ENCODE measurements around the gene CZIB. TPM values are rescaled to one million over a fixed set of nuclear protein-coding genes. Genes with fewer than 3 reads are reported as not detected.

Gene CZIB
- total and polyA plus RNA-seq, 9 donors = 48.4 to 108 (median 69.7) TPM

GRCh38 chr1:53214376-53214940 is 6.0 kb downstream of the CZIB start:
- Histone ChIP-seq H3K4me3 (no peak overlapping the region), H3K4me1 (ENCODE audit: insufficient read depth) (no peaks in the 10 kb centered on the region), H3K9me3 (no peaks in the 10 kb centered on the region), H3K36me3 (no peaks in the 10 kb centered on the region), H3K27me3 (no peaks in the 10 kb centered on the region), H3K27ac (no peak overlapping the region)
- no peak for DNase-seq
- TF ChIP-seq POLR2A (IDR thresholded peaks at IDR 0.05) (no peak), EP300 (IDR thresholded peaks at IDR 0.05) (no peak), CTCF (IDR thresholded peaks at IDR 0.05) (no peak)
- WGBS, 3 donors = 77 to 81% (median 81%) methylated on average over 5 of the region's 5 CpGs
- intact Hi-C loops (cut with DNase I) = no loop called here

GRCh38 chr1:53210954-53211353 is 9.5 kb downstream of the CZIB start:
- Histone ChIP-seq H3K27me3 (no peaks in the 10 kb centered on the region), H3K4me3 (no peak overlapping the region), H3K4me1 (ENCODE audit: insufficient read depth) (no peaks in the 10 kb centered on the region), H3K9me3 (no peaks in the 10 kb centered on the region), H3K27ac (no peak overlapping the region), H3K36me3 (peaks cover 2% of the 10 kb centered on the region)
- no peak for TF ChIP-seq EP300 (IDR thresholded peaks at IDR 0.05)
- no peak for TF ChIP-seq CTCF (IDR thresholded peaks at IDR 0.05)
- 89 to 97% (median 95%) methylated on average over 11 of the region's 11 CpGs for WGBS, 3 donors
- no peak for DNase-seq
- intact Hi-C loops (cut with DNase I) = no loop called here

GRCh38 chr1:53210352-53210751 is 10.1 kb downstream of the CZIB start:
- no peak for DNase-seq
- H3K9me3 ChIP-seq = no peaks in the 10 kb centered on the region
- intact Hi-C loops (cut with DNase I) = no loop called here

DNA sequence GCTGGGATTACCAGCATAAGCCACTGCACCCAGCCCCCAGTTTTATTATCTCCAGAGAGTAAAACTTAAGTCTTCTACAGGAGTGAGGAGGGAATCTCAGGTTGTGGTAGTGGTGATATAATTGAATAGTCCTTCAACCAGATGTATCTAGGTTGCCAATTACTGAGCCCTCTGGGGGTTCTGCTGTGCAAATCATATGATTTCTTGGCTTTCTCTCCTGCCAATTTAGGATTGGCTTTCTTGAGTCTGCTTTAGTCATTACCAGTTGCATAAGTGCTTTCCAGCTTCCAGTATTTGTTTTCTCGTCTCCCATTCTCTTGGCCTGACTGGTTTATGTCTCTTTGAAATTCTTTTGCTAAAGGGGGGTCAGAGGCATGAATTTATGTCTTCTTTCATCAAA is 12.7 kb downstream of the CZIB start:
- TF ChIP-seq POLR2A (IDR thresholded peaks at IDR 0.05) (no peak), EP300 (IDR thresholded peaks at IDR 0.05) (no peak), CTCF (IDR thresholded peaks at IDR 0.05) (no peak)
- DNase-seq = no peak
- peaks cover 2% of the 10 kb centered on the region for H3K36me3 ChIP-seq
- H3K4me1 ChIP-seq (ENCODE audit: insufficient read depth) = no peaks in the 10 kb centered on the region
- H3K27me3 ChIP-seq = no peaks in the 10 kb centered on the region
- 82 to 95% (median 83%) methylated on average over 1 of the region's 1 CpG for WGBS, 3 donors
- no peak overlapping the region for H3K4me3 ChIP-seq
- H3K27ac ChIP-seq = no peak overlapping the region
- intact Hi-C loops (cut with DNase I) = no loop called here
- no peaks in the 10 kb centered on the region for H3K9me3 ChIP-seq

More at GRCh38 chr1:53210352-53210751, 10.1 kb downstream of the CZIB start:
- 84 to 88% (median 88%) methylated on average over 7 of the region's 7 CpGs for WGBS, 3 donors
- H3K36me3 ChIP-seq = peaks cover 2% of the 10 kb centered on the region
- no peak for TF ChIP-seq CTCF (IDR thresholded peaks at IDR 0.05)
- no peak for TF ChIP-seq EP300 (IDR thresholded peaks at IDR 0.05)
- TF ChIP-seq POLR2A (IDR thresholded peaks at IDR 0.05) = no peak
- no peaks in the 10 kb centered on the region for H3K4me1 ChIP-seq (ENCODE audit: insufficient read depth)
- H3K27ac ChIP-seq = no peak overlapping the region
- no peaks in the 10 kb centered on the region for H3K27me3 ChIP-seq
- H3K4me3 ChIP-seq = no peak overlapping the region
